ENCODE data around the gene AHCYL2.

DNA sequence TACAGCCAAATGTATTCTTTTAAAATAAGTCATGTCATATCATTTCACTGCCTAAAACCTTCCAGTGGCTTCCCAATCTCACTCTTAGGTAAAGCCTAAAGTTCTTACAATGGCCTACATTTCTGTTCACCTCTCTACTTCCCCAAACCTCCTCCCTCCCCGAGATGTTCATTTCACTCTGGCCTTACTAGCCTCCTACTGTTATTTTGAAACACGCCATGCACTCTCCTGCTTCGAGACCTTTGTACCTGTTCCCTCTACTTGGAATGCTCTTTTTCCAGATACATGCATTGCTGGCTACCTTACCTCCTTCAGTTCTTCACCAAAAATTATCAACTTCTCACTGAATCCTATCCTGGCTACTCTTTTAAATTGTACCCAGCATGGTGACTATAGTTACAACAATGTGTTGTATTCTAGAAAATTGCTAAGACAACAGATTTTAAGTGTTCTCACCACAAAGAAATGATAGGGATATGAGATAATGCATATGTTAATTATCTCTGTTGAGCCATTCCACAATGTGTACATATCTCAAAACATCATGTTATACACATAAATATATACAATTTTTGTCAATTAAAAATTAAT, 158.8 kb downstream of the AHCYL2 start:
- TF ChIP-seq, protein P1, sequence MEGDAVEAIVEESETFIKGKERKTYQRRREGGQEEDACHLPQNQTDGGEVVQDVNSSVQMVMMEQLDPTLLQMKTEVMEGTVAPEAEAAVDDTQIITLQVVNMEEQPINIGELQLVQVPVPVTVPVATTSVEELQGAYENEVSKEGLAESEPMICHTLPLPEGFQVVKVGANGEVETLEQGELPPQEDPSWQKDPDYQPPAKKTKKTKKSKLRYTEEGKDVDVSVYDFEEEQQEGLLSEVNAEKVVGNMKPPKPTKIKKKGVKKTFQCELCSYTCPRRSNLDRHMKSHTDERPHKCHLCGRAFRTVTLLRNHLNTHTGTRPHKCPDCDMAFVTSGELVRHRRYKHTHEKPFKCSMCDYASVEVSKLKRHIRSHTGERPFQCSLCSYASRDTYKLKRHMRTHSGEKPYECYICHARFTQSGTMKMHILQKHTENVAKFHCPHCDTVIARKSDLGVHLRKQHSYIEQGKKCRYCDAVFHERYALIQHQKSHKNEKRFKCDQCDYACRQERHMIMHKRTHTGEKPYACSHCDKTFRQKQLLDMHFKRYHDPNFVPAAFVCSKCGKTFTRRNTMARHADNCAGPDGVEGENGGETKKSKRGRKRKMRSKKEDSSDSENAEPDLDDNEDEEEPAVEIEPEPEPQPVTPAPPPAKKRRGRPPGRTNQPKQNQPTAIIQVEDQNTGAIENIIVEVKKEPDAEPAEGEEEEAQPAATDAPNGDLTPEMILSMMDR (IDR thresholded peaks at IDR 0.05) = no peak
- TF ChIP-seq POLR2A (IDR thresholded peaks at IDR 0.05) = no peak
